Peyer's patch (tissue), 4 donors: Measurements from ENCODE around the gene TNFRSF19. TPM values are rescaled to one million over a fixed set of nuclear protein-coding genes. Genes with fewer than 3 reads are reported as not detected.

ENCODE experiments used
- DNase-seq, 3 donors: peaks; one replicate each; pipeline ENCODE4 v3.0.0-alpha.2; 2017 to 2019
- H3K27ac ChIP-seq, 4 donors: fragments of 200-600 bp; sonication (generic); one replicate each; pipeline ENCODE4 v1.5.1; 2016 to 2019
- H3K27me3 ChIP-seq, 2 donors: fragments of 200-600 bp; sonication (generic); one replicate each; pipeline ENCODE4 v1.5.1; 2019
- H3K36me3 ChIP-seq, 3 donors: fragments of 200-600 bp; sonication (generic); one replicate each; pipeline ENCODE4 v1.5.1; 2016 to 2019
- H3K4me1 ChIP-seq, 4 donors: fragments of 200-600 bp; sonication (generic); one replicate each; pipeline ENCODE4 v1.5.1; 2016 to 2019
- H3K4me3 ChIP-seq, 4 donors: fragments of 200-600 bp; sonication (generic); 1 replicate in 3 of 4; 2 replicates in 1 of 4; pipeline ENCODE4 v1.5.1; 2016 to 2019; ENCODE audit warnings: mild to moderate bottlenecking in 1 of 4
- H3K9me3 ChIP-seq, 4 donors: fragments of 200-600 bp; sonication (generic); one replicate each; pipeline ENCODE4 v1.5.1; 2016 to 2019; ENCODE audit warnings: mild to moderate bottlenecking in 1 of 4
- POLR2A ChIP-seq, 2 donors: fragments of 450-650 bp; IDR thresholded peaks; one replicate each; pipeline ENCODE4 v1.5.1; 2017; ENCODE audit warnings: antibody characterized with exemption in 2 of 2, mild to moderate bottlenecking in 2 of 2, moderate library complexity in 2 of 2
- total RNA-seq, 4 donors: library from RNA; depleted of rRNA; stranded (reverse); fragments of >200 nt; gene quantifications; one replicate each; pipeline ENCODE4 v1.1.0, GENCODE V29; 2016
- TF ChIP-seq, protein P1 (sequence below), 6 experiments: fragments of 450-650 bp in 4 of 6; fragments of 200-600 bp in 2 of 6; sonication (generic) in 1 of 6; IDR thresholded peaks; one replicate each; pipeline ENCODE4 v1.5.1; 2017 to 2019; ENCODE audit warnings: antibody characterized with exemption in 6 of 6, mild to moderate bottlenecking in 3 of 6, moderate library complexity in 1 of 6

TNFRSF19 gene
- total RNA-seq, 4 donors from 2014 or later = 0.94 to 1.7 (median 1.2) TPM; not detected in 1

DNA sequence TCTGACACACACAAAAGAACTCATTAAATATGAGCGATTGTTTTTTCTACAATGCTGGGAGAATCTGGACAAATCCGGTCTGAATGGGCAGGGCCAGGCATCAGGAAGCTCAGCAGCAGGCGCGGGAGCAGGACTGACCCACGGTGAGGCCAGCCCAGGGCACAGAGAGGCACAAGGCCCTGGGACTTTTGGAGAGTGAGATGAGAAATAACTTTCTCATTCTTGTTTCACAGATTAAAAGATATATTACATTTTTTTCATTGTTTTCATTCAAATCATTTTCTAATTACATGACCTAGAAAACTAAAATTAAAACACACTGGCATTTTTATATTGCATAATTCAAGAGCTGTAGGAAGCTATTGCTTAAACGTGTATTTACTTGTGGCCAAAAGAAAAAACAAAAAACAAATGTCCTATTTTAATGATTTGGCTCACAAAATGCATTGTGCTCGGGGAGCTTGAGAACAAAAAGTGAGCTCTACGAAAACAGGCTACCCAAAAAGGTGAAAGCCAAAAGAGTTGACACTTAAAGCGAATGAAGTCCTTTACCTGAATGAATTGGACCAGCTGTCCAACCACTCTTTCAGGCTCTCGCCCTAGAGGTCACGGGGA is 133.1 kb downstream of the TNFRSF19 start:
- DNase-seq = no peak
- no peaks in the 10 kb centered on the region for H3K4me1 ChIP-seq
- no peaks in the 10 kb centered on the region for H3K36me3 ChIP-seq
- TF ChIP-seq POLR2A (IDR thresholded peaks at IDR 0.05) = no peak
- TF ChIP-seq, protein P1, sequence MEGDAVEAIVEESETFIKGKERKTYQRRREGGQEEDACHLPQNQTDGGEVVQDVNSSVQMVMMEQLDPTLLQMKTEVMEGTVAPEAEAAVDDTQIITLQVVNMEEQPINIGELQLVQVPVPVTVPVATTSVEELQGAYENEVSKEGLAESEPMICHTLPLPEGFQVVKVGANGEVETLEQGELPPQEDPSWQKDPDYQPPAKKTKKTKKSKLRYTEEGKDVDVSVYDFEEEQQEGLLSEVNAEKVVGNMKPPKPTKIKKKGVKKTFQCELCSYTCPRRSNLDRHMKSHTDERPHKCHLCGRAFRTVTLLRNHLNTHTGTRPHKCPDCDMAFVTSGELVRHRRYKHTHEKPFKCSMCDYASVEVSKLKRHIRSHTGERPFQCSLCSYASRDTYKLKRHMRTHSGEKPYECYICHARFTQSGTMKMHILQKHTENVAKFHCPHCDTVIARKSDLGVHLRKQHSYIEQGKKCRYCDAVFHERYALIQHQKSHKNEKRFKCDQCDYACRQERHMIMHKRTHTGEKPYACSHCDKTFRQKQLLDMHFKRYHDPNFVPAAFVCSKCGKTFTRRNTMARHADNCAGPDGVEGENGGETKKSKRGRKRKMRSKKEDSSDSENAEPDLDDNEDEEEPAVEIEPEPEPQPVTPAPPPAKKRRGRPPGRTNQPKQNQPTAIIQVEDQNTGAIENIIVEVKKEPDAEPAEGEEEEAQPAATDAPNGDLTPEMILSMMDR (IDR thresholded peaks at IDR 0.05) = no peak
- no peak overlapping the region for H3K27ac ChIP-seq
- no peaks in the 10 kb centered on the region for H3K27me3 ChIP-seq
- no peaks in the 10 kb centered on the region for H3K9me3 ChIP-seq
- H3K4me3 ChIP-seq = no peak overlapping the region

DNA sequence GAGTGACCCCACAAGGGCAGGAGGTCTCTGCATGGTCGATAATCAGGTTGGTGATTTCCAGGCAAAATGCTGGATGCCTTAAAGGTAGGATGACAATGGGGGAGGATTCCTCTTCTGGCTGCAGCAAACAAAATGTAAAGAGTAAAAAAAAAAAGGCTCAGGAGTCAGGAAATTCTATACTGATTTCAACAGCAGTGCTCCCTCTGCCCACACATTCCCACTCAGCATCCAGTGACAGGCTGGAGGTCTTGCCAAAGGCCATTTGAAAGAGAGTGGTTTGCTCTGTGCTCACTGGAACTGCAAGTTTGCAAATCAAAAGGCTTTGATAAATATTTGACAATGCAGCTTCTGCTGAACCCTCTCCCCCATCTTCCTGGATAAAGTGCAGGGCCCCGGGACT is 135.4 kb downstream of the TNFRSF19 start:
- Histone ChIP-seq H3K27ac (no peak overlapping the region), H3K4me3 (no peak overlapping the region), H3K9me3 (no peaks in the 10 kb centered on the region)

GRCh38 chr13:23707674-23708073 is 137.5 kb downstream of the TNFRSF19 start:
- H3K36me3 ChIP-seq = no peaks in the 10 kb centered on the region
- no peaks in the 10 kb centered on the region for H3K27me3 ChIP-seq
- no peak for DNase-seq
- TF ChIP-seq, protein P1 (IDR thresholded peaks at IDR 0.05) = no peak
- no peak for TF ChIP-seq POLR2A (IDR thresholded peaks at IDR 0.05)
- no peaks in the 10 kb centered on the region for H3K9me3 ChIP-seq
- no peaks in the 10 kb centered on the region for H3K4me1 ChIP-seq
- no peak overlapping the region for H3K27ac ChIP-seq
- no peak overlapping the region for H3K4me3 ChIP-seq

More for the DNA sequence above, 135.4 kb downstream of the TNFRSF19 start:
- H3K27me3 ChIP-seq = no peaks in the 10 kb centered on the region
- DNase-seq = no peak
- TF ChIP-seq, protein P1 (IDR thresholded peaks at IDR 0.05) = no peak
- TF ChIP-seq POLR2A (IDR thresholded peaks at IDR 0.05) = no peak
- H3K4me1 ChIP-seq = no peaks in the 10 kb centered on the region
- no peaks in the 10 kb centered on the region for H3K36me3 ChIP-seq

GRCh38 chr13:23709536-23709935 is 139.3 kb downstream of the TNFRSF19 start:
- Histone ChIP-seq H3K4me3 (no peak overlapping the region), H3K36me3 (no peaks in the 10 kb centered on the region), H3K9me3 (no peaks in the 10 kb centered on the region), H3K27me3 (no peaks in the 10 kb centered on the region), H3K4me1 (no peaks in the 10 kb centered on the region), H3K27ac (no peak overlapping the region)
- no peak for TF ChIP-seq POLR2A (IDR thresholded peaks at IDR 0.05)
- TF ChIP-seq, protein P1 (IDR thresholded peaks at IDR 0.05) = no peak
- DNase-seq = no peak

- no peaks in the 10 kb centered on the region for H3K4me1 ChIP-seq
- no peak for TF ChIP-seq POLR2A (IDR thresholded peaks at IDR 0.05)
- TF ChIP-seq, protein P1 (IDR thresholded peaks at IDR 0.05) = no peak
- H3K36me3 ChIP-seq = no peaks in the 10 kb centered on the region
- no peaks in the 10 kb centered on the region for H3K9me3 ChIP-seq
- no peak for DNase-seq
- no peak overlapping the region for H3K4me3 ChIP-seq
- no peak overlapping the region for H3K27ac ChIP-seq
- H3K27me3 ChIP-seq = no peaks in the 10 kb centered on the region
Observed at GRCh38 chr13:23710366-23710765, 140.2 kb downstream of the TNFRSF19 start.

GRCh38 chr13:23711355-23711754 is 141.1 kb downstream of the TNFRSF19 start:
- H3K27ac ChIP-seq = no peak overlapping the region
- no peaks in the 10 kb centered on the region for H3K36me3 ChIP-seq
- H3K27me3 ChIP-seq = no peaks in the 10 kb centered on the region
- no peak overlapping the region for H3K4me3 ChIP-seq
- H3K4me1 ChIP-seq = no peaks in the 10 kb centered on the region
- no peak for TF ChIP-seq POLR2A (IDR thresholded peaks at IDR 0.05)
- TF ChIP-seq, protein P1 (IDR thresholded peaks at IDR 0.05) = no peak
- H3K9me3 ChIP-seq = no peaks in the 10 kb centered on the region
- DNase-seq = no peak
